Measurements from ENCODE around the gene GM2A.

DNA sequence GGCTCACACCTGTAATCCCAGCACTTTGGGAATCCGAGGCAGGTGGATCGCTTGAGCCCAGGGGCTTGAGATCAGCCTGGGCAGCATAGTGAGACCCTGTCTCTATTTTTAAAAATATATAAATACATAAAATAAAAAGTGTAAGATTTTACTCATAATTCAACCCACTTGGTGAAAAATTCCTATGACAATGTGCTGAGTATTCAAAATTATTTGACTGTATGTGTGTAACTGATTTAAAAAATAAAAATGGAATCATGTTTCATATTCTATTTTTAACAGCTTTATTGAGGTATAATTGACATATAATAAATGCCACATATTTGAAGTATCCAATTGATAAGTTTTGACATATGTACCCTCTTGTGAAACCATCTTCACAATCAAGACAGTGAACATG lies 22.8 kb downstream of the GM2A start:
- TF ChIP-seq FOXM1 (IDR thresholded peaks at IDR 0.05; ENCODE audit: borderline replicate concordance): no peak
- no peak for TF ChIP-seq ARNT (IDR thresholded peaks at IDR 0.05)
- no peak for TF ChIP-seq FOXA1 (IDR thresholded peaks at IDR 0.05)
- TF ChIP-seq BHLHE40 (IDR thresholded peaks at IDR 0.05; ENCODE audit: borderline replicate concordance): no peak
- no peak for TF ChIP-seq TARDBP (IDR thresholded peaks at IDR 0.05)
- no peak for TF ChIP-seq SP1 (IDR thresholded peaks at IDR 0.05)
- TF ChIP-seq, protein P1, sequence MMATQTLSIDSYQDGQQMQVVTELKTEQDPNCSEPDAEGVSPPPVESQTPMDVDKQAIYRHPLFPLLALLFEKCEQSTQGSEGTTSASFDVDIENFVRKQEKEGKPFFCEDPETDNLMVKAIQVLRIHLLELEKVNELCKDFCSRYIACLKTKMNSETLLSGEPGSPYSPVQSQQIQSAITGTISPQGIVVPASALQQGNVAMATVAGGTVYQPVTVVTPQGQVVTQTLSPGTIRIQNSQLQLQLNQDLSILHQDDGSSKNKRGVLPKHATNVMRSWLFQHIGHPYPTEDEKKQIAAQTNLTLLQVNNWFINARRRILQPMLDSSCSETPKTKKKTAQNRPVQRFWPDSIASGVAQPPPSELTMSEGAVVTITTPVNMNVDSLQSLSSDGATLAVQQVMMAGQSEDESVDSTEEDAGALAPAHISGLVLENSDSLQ (IDR thresholded peaks at IDR 0.05): no peak
- TF ChIP-seq ZNF384 (IDR thresholded peaks at IDR 0.05): no peak
- TF ChIP-seq HDGF (IDR thresholded peaks at IDR 0.05; ENCODE audit: borderline replicate concordance): no peak
- TF ChIP-seq SUZ12 (IDR thresholded peaks at IDR 0.05): no peak
- TF ChIP-seq L3MBTL2 (conservative IDR thresholded peaks at IDR 0.05): no peak

Data from HEK293T (cell line).